Heart right ventricle (tissue), 16 donors: ENCODE results near the gene PRKAB1. TPM values are rescaled to one million over a fixed set of nuclear protein-coding genes. Genes with fewer than 3 reads are reported as not detected.

ENCODE experiments used
- ATAC-seq, 8 donors: fragments of 200-7000 bp; cut with Tn5 transposase; one replicate each; pipeline ENCODE4 v1.9.1; 2020; ENCODE audit warnings: mild to moderate bottlenecking in 8 of 8, moderate library complexity in 8 of 8, moderate number of reproducible peaks in 1 of 8
- DNase-seq, 2 donors: peaks; one replicate each; pipeline ENCODE4 v3.0.0-alpha.2; 2020
- H3K27ac ChIP-seq, 10 donors: fragments of 200-600 bp; sonication (generic) in 2 of 10; one replicate each; pipeline versions ENCODE4 v1.5.0 to v1.8.0; 2020 to 2022; ENCODE audit warnings: mild to moderate bottlenecking in 3 of 10
- H3K27me3 ChIP-seq, 7 donors: fragments of 200-600 bp; one replicate each; pipeline ENCODE4 v1.8.0; 2021 to 2022; ENCODE audit warnings: mild to moderate bottlenecking in 2 of 7
- H3K36me3 ChIP-seq, 9 donors: fragments of 200-600 bp; sonication (generic) in 1 of 9; one replicate each; pipeline versions ENCODE4 v1.5.0 to v1.8.0; 2020 to 2022; ENCODE audit warnings: mild to moderate bottlenecking in 2 of 9
- H3K4me1 ChIP-seq, 9 donors: fragments of 200-600 bp; sonication (generic) in 1 of 9; one replicate each; pipeline versions ENCODE4 v1.5.0 to v1.8.0; 2020 to 2022; ENCODE audit warnings: mild to moderate bottlenecking in 4 of 9
- H3K4me3 ChIP-seq, 10 donors: fragments of 200-600 bp; sonication (generic) in 2 of 10; one replicate each; pipeline versions ENCODE4 v1.5.0 to v1.8.0; 2020 to 2022; ENCODE audit warnings: mild to moderate bottlenecking in 7 of 10, moderate library complexity in 2 of 10
- H3K9me3 ChIP-seq, 11 donors: fragments of 200-600 bp in 10 of 11; sonication (generic) in 2 of 11; one replicate each; pipeline versions ENCODE4 v1.5.0 to v1.8.0; 2013 to 2022; ENCODE audit warnings: mild to moderate bottlenecking in 2 of 11, control low read depth in 1 of 11, moderate library complexity in 1 of 11
- WGBS, 2 donors: extraction: QIAGEN DNeasy Blood & Tissue Kit; methylation state at CpG; one replicate each; pipeline ENCODE4 v1.1.7; 2013; ENCODE audit warnings: inconsistent platforms in 1 of 2; 5-methylcytosine and 5-hydroxymethylcytosine counted together
- intact Hi-C, 10 donors: fragments of 100-400 bp; cut with DNase I; formaldehyde crosslinking; loops; one replicate each; pipeline versions ENCODE4 v1.11.1 to v1.14.2; 2022
- polyA plus RNA-seq, 2 donors: library from polyadenylated mRNA; stranded (reverse); fragments of 200-250 nt; gene quantifications; one replicate each; pipeline ENCODE4 v1.2.3, GENCODE V29; 2013
- total RNA-seq, 10 donors: library from RNA; stranded (reverse); fragmentation: NEBNext Ultra II Directional in 3 of 10; extraction: Animal tissue kit (Norgen Biotek cat#: 25700) in 3 of 10; gene quantifications; one replicate each; pipeline versions ENCODE4 v1.2.1 to v1.2.4, GENCODE V29; 2021 to 2023
- TF ChIP-seq, protein P1 (sequence below), 9 donors: fragments of 200-600 bp; sonication (generic) in 2 of 9; IDR thresholded peaks; one replicate each; pipeline versions ENCODE4 v1.5.0 to v1.8.0; 2021 to 2022; ENCODE audit warnings: antibody characterized with exemption in 9 of 9, mild to moderate bottlenecking in 5 of 9, moderate library complexity in 1 of 9
- donor health status: Arrhythmogenic right ventricular cardiomyopathy.
- donor health status: ischemic (EF 13 %, LVEDD 7.1; RV severe dilation, severe dysfunction).
- donor health status: healthy with polysubstance abuse.
- donor health status: DM: no; HTN: yes; CAD: no.
- donor health status: DM: no; HTN: no; CAD: no.
- donor health status: ischemic (EF 25% LVEDD 6.9; RV normal size, moderate dysfunction).
- donor health status: ischemic (EF 25% LVEDD 5.7; RV mildly dilated, moderate dysfunction).
- donor health status: healthy.
- donor health status: DM: yes; HTN: yes; CAD: no.
- donor health status: Ischemic cardiomyopathy.
- donor health status: ischemic (EF 35%, LVEDD 5.7; RV mildly dilated, moderate dysfunction).
- donor health status: nonischemic (EF 11% LVEDD 7.7; RV severe dilation, severe dysfunction).
- donor health status: DM: yes; HTN: yes; CAD: no.
- donor health status: PGD.
- donor health status: ischemic (EF 29% LVEDD 5.4; RV normal size, mild dysfunction).
- donor health status: nonischemic (EF 23%, LVEDD 6.1; RV moderate dilation, normal function).

Gene PRKAB1
- total and polyA plus RNA-seq, 12 donors: 8.6 to 14.5 (median 11.0) TPM

DNA sequence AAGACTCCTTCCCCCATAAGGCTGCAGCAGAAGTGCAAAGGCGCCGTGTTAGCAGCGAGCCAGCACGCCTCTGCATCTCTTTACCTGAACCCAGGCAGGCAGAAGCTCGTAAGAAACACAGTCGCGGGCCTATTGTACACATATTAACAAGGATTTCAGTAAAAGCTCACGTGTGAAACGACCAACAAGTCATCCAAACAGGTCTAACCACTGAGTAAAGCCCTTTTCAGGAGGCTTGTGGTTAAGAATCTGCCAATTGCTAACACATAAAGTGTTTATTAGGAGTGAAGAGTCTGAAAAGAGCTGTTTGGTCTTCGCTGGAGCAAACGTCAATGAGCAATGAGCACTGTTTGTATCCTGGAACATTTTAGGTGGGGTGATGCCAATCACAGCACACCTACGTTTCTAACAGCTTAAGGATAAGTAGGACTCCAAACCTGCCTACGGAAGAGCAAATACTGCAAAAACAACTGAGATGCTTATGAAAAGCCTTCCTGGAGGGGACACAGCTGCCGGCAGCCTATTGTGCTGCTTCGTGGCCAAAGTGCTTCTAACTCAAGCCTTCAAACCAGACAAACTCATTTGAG, 43.1 kb downstream of the PRKAB1 start:
- TF ChIP-seq, protein P1, sequence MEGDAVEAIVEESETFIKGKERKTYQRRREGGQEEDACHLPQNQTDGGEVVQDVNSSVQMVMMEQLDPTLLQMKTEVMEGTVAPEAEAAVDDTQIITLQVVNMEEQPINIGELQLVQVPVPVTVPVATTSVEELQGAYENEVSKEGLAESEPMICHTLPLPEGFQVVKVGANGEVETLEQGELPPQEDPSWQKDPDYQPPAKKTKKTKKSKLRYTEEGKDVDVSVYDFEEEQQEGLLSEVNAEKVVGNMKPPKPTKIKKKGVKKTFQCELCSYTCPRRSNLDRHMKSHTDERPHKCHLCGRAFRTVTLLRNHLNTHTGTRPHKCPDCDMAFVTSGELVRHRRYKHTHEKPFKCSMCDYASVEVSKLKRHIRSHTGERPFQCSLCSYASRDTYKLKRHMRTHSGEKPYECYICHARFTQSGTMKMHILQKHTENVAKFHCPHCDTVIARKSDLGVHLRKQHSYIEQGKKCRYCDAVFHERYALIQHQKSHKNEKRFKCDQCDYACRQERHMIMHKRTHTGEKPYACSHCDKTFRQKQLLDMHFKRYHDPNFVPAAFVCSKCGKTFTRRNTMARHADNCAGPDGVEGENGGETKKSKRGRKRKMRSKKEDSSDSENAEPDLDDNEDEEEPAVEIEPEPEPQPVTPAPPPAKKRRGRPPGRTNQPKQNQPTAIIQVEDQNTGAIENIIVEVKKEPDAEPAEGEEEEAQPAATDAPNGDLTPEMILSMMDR (IDR thresholded peaks at IDR 0.05): no peak
- Histone ChIP-seq H3K27ac (no peak overlapping the region), H3K27me3 (no peaks in the 10 kb centered on the region), H3K4me1 (peaks cover 0 to 3% (median 0%) of the 10 kb centered on the region in 9 donors), H3K9me3 (peaks cover 0 to 9% (median 0%) of the 10 kb centered on the region in 11 donors), H3K4me3 (no peak overlapping the region), H3K36me3 (peaks cover 0 to 76% (median 0%) of the 10 kb centered on the region in 9 donors)
- 96 to 97% methylated on average over 15 of the region's 15 CpGs for WGBS, 2 donors
- no peak for DNase-seq
- intact Hi-C loops: loop anchor here in 1 of 10 donors (10.0 kb wide), 1 partner anchor 54 kb away; no protein-coding TSS in a partner anchor
- ATAC-seq: no peak

DNA sequence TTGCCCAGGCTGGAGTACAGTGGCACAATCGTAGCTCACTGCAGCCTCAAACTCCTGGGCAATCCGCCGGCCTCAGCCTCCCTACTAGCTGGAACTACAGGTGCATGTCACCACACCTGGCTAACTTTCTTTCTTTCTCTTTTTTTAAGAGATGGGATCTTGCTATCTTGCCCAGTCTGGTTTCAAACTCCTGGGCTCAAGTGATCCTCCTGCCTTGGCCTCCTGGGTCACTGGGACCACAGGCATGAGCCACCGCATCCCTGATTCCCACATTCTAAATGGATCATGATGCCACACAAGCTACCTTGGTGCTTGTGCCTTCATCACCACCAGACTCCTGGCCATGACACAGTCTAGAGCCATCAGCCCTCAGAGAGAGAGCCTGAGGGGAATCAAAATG, 43.8 kb downstream of the PRKAB1 start:
- no peaks in the 10 kb centered on the region for H3K27me3 ChIP-seq
- ATAC-seq: no peak
- no peak overlapping the region for H3K4me3 ChIP-seq
- H3K27ac ChIP-seq: no peak overlapping the region
- peaks cover 0 to 9% (median 4%) of the 10 kb centered on the region in 9 donors for H3K4me1 ChIP-seq
- TF ChIP-seq, protein P1 (IDR thresholded peaks at IDR 0.05): no peak
- H3K9me3 ChIP-seq: peaks cover 0 to 9% (median 0%) of the 10 kb centered on the region in 11 donors
- H3K36me3 ChIP-seq: peaks cover 0 to 76% (median 0%) of the 10 kb centered on the region in 9 donors
- intact Hi-C loops: loop anchor here in 1 of 10 donors (10.0 kb wide), 1 partner anchor 53 kb away; no protein-coding TSS in a partner anchor
- 98 to 100% methylated on average over 4 of the region's 4 CpGs for WGBS, 2 donors
- DNase-seq: no peak

DNA sequence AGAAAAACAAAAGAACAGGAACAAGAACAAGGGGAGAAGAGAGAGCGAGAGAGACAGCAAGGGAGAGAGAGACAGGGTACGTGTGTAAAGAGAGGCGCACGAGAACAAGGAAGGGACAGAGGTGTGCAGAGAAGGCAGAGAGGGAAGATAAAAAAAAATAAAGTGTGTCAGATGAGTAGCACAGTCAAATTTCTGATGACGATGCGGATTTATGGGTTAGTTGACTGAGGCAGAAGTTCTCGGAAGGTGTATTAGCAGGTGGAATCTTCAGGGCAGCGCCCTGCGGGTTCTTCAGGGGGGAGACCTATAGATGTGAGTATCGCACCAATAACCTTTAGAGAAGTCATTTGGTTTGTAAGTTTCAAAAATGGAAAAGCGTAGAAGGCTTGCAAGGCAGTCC, 44.8 kb downstream of the PRKAB1 start:
- ATAC-seq (no peak), DNase-seq (no peak)
- WGBS, 2 donors: 97 to 99% methylated on average over 11 of the region's 11 CpGs

DNA sequence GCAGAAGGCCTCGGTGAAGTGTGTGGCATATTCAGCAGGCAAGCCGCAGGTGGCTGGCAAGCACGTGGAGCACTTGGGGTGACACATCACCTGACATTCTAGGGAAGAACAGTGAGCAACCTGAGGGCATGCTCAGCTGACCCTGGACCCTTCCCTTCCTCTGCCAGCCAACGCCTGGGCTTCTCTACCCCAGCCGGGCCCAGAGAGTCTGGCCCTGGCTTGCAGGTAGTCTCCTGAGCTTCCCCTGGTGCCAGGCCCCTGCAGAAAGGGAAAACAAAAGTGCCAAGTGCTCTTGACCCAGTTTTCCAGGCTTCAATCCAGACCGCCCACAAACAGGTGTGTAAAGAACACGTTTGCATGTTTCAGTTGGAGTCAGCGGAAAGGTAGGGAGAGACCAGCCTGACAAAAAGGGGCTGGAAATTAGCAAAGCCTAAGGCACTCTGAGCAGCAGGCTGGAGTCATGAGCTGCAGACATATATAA, 45.7 kb downstream of the PRKAB1 start:
- Histone ChIP-seq H3K4me1 (peaks cover 0 to 14% (median 7%) of the 10 kb centered on the region in 9 donors), H3K27me3 (no peaks in the 10 kb centered on the region), H3K36me3 (peaks cover 0 to 72% (median 0%) of the 10 kb centered on the region in 9 donors), H3K27ac (no peak overlapping the region), H3K9me3 (peaks cover 0 to 9% (median 0%) of the 10 kb centered on the region in 11 donors), H3K4me3 (no peak overlapping the region)
- intact Hi-C loops: loop anchor here in 1 of 10 donors (10.0 kb wide), 1 partner anchor 51 kb away; no protein-coding TSS in a partner anchor
- 95% methylated on average over 8 of the region's 8 CpGs for WGBS, 2 donors
- DNase-seq (no peak), ATAC-seq (no peak)
- TF ChIP-seq, protein P1 (IDR thresholded peaks at IDR 0.05): no peak

More for the DNA sequence above, 44.8 kb downstream of the PRKAB1 start:
- intact Hi-C loops: loop anchor here in 1 of 10 donors (10.0 kb wide), 1 partner anchor 52 kb away; no protein-coding TSS in a partner anchor
- H3K27ac ChIP-seq: no peak overlapping the region
- H3K36me3 ChIP-seq: peaks cover 0 to 70% (median 0%) of the 10 kb centered on the region in 9 donors
- peaks cover 0 to 9% (median 0%) of the 10 kb centered on the region in 11 donors for H3K9me3 ChIP-seq
- no peak overlapping the region for H3K4me3 ChIP-seq
- no peaks in the 10 kb centered on the region for H3K27me3 ChIP-seq
- TF ChIP-seq, protein P1 (IDR thresholded peaks at IDR 0.05): no peak
- H3K4me1 ChIP-seq: peaks cover 0 to 14% (median 7%) of the 10 kb centered on the region in 9 donors
